ENCODE measurements around the gene SPAG16. TPM values are rescaled to one million over a fixed set of nuclear protein-coding genes. Genes with fewer than 3 reads are reported as not detected.

Gene SPAG16
- total RNA-seq, 4 donors from 2014 or later = 5.0 to 73.8 (median 21.6) TPM

DNA sequence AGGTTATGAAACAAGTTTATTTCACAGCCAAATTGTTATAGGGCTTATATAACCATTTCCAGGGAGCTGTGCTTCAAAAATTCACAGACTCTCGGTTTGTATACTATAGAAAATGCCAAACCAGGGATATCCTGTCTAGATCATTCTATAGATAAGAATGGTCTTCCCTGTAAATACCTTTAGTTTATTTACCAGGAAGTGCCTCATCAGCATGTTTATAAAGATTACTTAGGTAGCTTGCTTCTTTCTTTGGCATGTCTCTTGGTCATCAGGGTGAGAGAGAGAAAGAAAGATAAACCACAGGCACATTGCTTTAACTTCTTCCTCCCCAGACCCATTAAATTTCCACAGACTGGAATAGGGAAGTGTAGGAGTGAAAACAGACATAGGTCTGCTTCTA is 439.4 kb downstream of the SPAG16 start:
- Histone ChIP-seq H3K27me3 (no peaks in the 10 kb centered on the region), H3K4me1 (no peaks in the 10 kb centered on the region), H3K9me3 (no peaks in the 10 kb centered on the region), H3K36me3 (no peaks in the 10 kb centered on the region), H3K4me3 (no peak overlapping the region), H3K27ac (no peak overlapping the region)
- intact Hi-C loops (cut with DNase I; ENCODE audit: low total_unique reads) = no loop called here
- no peak for TF ChIP-seq POLR2A (IDR thresholded peaks at IDR 0.05)
- TF ChIP-seq, protein P1, sequence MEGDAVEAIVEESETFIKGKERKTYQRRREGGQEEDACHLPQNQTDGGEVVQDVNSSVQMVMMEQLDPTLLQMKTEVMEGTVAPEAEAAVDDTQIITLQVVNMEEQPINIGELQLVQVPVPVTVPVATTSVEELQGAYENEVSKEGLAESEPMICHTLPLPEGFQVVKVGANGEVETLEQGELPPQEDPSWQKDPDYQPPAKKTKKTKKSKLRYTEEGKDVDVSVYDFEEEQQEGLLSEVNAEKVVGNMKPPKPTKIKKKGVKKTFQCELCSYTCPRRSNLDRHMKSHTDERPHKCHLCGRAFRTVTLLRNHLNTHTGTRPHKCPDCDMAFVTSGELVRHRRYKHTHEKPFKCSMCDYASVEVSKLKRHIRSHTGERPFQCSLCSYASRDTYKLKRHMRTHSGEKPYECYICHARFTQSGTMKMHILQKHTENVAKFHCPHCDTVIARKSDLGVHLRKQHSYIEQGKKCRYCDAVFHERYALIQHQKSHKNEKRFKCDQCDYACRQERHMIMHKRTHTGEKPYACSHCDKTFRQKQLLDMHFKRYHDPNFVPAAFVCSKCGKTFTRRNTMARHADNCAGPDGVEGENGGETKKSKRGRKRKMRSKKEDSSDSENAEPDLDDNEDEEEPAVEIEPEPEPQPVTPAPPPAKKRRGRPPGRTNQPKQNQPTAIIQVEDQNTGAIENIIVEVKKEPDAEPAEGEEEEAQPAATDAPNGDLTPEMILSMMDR (IDR thresholded peaks at IDR 0.05) = no peak
- DNase-seq = no peak

DNA sequence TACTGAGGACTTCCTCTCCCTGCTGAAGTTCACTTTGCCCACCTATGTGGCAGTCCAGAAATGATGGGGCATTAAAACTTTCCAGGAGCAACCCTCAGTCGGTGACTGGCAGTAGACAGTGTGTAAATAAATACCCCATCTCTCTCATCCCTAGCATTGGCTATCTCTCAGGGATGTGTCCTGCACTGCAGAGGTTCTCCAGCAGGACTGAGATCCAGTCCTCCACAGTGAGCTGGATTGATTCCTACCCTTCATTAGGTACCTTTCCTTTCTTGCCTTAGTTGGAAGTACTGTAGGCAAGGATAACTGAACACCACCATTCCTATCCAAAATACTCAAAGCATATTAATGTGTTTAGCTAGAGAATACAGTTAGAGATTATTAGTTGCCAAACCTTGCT is 441.8 kb downstream of the SPAG16 start:
- Histone ChIP-seq H3K4me3 (no peak overlapping the region), H3K4me1 (no peaks in the 10 kb centered on the region), H3K27me3 (no peaks in the 10 kb centered on the region), H3K27ac (no peak overlapping the region), H3K9me3 (no peaks in the 10 kb centered on the region), H3K36me3 (no peaks in the 10 kb centered on the region)
- no peak for TF ChIP-seq POLR2A (IDR thresholded peaks at IDR 0.05)
- TF ChIP-seq, protein P1 (IDR thresholded peaks at IDR 0.05) = no peak
- intact Hi-C loops (cut with DNase I; ENCODE audit: low total_unique reads) = no loop called here
- DNase-seq = no peak

DNA sequence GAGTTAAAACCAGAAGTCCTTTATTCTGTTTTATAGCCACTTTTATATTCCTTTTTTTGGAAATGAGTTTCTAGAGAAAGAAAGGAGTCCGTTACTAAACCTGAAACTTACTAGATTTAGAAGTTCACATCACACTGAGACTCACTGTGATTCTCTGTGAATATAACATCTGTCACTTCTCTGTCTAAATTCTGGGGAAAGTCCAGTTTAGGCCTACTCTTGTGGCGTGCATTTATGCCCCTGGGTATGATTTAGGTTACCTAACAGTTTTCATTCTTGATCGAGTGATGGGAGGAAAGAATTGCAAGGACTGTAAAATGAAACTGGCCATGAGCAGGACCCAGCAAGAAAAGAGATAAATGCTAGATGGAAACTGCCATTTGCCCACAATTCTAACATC is 449.6 kb downstream of the SPAG16 start:
- DNase-seq = no peak
- H3K4me3 ChIP-seq = no peak overlapping the region
- TF ChIP-seq, protein P1 (IDR thresholded peaks at IDR 0.05) = no peak
- TF ChIP-seq POLR2A (IDR thresholded peaks at IDR 0.05) = no peak
- no peaks in the 10 kb centered on the region for H3K27me3 ChIP-seq
- H3K36me3 ChIP-seq = no peaks in the 10 kb centered on the region
- H3K9me3 ChIP-seq = no peaks in the 10 kb centered on the region
- no peak overlapping the region for H3K27ac ChIP-seq
- H3K4me1 ChIP-seq = no peaks in the 10 kb centered on the region
- intact Hi-C loops (cut with DNase I; ENCODE audit: low total_unique reads) = no loop called here

DNA sequence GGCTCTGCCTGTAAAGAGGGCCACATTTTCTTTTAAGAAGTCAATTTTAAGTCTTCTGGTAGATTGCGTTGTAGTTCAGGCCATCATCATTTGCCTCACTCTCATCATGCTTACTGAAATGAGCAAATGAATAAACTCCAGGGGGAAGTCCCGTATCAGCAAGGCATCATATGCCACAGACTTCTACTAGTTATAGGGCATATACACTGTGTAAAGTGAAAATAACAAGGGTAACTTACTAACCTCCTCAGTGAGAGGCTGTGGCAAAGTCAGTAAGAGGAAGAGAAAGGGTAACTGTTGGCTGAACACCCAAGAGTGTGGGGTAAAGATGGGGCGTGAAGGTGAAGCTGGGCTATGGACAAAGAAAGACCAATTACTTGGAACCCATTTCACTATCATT is 456.2 kb downstream of the SPAG16 start:
- intact Hi-C loops (cut with DNase I; ENCODE audit: low total_unique reads) = no loop called here
- H3K4me1 ChIP-seq = no peaks in the 10 kb centered on the region
- H3K27me3 ChIP-seq = no peaks in the 10 kb centered on the region
- no peaks in the 10 kb centered on the region for H3K9me3 ChIP-seq
- H3K27ac ChIP-seq = no peak overlapping the region
- no peak overlapping the region for H3K4me3 ChIP-seq
- H3K36me3 ChIP-seq = no peaks in the 10 kb centered on the region
- no peak for DNase-seq
- TF ChIP-seq POLR2A (IDR thresholded peaks at IDR 0.05) = no peak
- TF ChIP-seq, protein P1 (IDR thresholded peaks at IDR 0.05) = no peak

DNA sequence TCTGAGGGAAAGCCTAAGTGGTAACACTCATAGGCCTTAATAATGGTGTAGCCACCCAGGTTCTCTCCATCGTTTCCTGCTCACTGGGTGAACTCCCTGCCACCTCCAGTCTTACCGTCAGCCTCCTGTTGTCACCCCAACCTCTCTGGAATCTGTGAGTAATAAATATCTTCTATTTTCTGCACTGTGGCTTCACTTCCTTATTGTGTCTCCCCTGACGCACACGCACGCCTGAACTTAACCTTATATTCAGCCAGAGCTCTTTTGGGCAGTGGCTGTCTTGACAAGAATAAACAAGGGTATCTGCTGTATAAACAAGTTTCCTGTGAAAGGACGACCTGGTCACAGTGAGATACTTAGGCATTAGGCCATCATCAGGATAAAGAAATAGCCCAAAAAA is 467.2 kb downstream of the SPAG16 start:
- no peaks in the 10 kb centered on the region for H3K4me1 ChIP-seq
- no peaks in the 10 kb centered on the region for H3K36me3 ChIP-seq
- no peaks in the 10 kb centered on the region for H3K27me3 ChIP-seq
- TF ChIP-seq, protein P1 (IDR thresholded peaks at IDR 0.05) = no peak
- TF ChIP-seq POLR2A (IDR thresholded peaks at IDR 0.05) = no peak
- no peaks in the 10 kb centered on the region for H3K9me3 ChIP-seq
- intact Hi-C loops (cut with DNase I; ENCODE audit: low total_unique reads) = no loop called here
- DNase-seq = no peak
- no peak overlapping the region for H3K4me3 ChIP-seq
- H3K27ac ChIP-seq = no peak overlapping the region
